GM12864 (cell line): Measurements from ENCODE around the gene SLC25A28.

Source experiments
- DNase-seq: peaks from one replicate; pipeline ENCODE4 v3.0.0-alpha.2; 2011; ENCODE audit warnings: low read depth
- H3K4me3 ChIP-seq: 2 replicates; pipeline ENCODE4 v1.5.1; 2011; ENCODE audit warnings: mild to moderate bottlenecking, low read depth, low read length, control low read depth
- CTCF ChIP-seq: IDR thresholded peaks from 2 replicates; pipeline ENCODE4 v1.5.1; 2011; ENCODE audit warnings: low read depth, mild to moderate bottlenecking, moderate library complexity, low read length, control low read depth, inconsistent platforms; ENCODE audit errors: missing control alignments

Gene SLC25A28

GRCh38 chr10:99612167-99612831 is 7.9 kb downstream of the SLC25A28 start:
- no peak for DNase-seq
- TF ChIP-seq CTCF = peak; percentile 80

GRCh38 chr10:99611326-99611725 is 8.9 kb downstream of the SLC25A28 start:
- H3K4me3 ChIP-seq = no peak overlapping the region
- no peak for DNase-seq
- no peak for TF ChIP-seq CTCF

More at GRCh38 chr10:99612167-99612831, 7.9 kb downstream of the SLC25A28 start:
- H3K4me3 ChIP-seq = no peak overlapping the region

GRCh38 chr10:99610221-99610620 is 10.0 kb downstream of the SLC25A28 start:
- DNase-seq = no peak
- no peak for TF ChIP-seq CTCF
- H3K4me3 ChIP-seq = no peak overlapping the region

- DNase-seq = no peak
- H3K4me3 ChIP-seq = no peak overlapping the region
- TF ChIP-seq CTCF = no peak
Observed at GRCh38 chr10:99609186-99609585, 11.1 kb downstream of the SLC25A28 start.

- DNase-seq = no peak
- no peak overlapping the region for H3K4me3 ChIP-seq
- TF ChIP-seq CTCF = no peak
Observed at GRCh38 chr10:99605351-99605750, 14.9 kb downstream of the SLC25A28 start.

GRCh38 chr10:99604862-99605261 is 15.4 kb downstream of the SLC25A28 start:
- no peak overlapping the region for H3K4me3 ChIP-seq
- TF ChIP-seq CTCF = no peak
- no peak for DNase-seq
